ENCODE results near the gene CCSER1.

Gene CCSER1

DNA sequence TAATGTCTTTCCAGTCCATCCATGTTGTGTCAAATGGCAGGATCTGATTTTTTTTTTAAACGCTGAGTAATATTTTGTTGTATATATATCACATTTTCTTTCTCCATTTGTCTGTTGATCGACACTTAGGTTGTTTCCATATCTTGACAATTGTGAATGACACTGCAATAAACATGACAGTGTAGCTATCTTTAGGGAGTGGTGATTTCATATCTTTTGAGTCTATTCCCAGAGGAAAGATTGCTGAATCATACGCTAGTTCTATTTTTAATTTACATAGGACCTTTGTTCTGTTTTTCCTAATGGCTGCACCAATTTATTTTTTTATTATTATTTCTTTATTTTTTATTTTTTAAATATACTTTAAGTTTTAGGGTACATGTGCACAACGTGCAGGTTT lies 470.7 kb downstream of the CCSER1 start:
- no peak overlapping the region for H2BK5ac ChIP-seq (ENCODE audit: low read length)
- no peak overlapping the region for H3K14ac ChIP-seq (ENCODE audit: low read length)
- no peaks in the 10 kb centered on the region for H3K9me3 ChIP-seq (replicated peaks in 1 of 2; ENCODE audit: control insufficient read depth in 2 of 2, insufficient read depth in 1 of 2, low read depth in 1 of 2, low read length in 2 of 2)
- no peak overlapping the region for H3K9ac ChIP-seq (ENCODE audit: low read depth, low read length, poor library complexity)
- H2BK120ac ChIP-seq (ENCODE audit: low read depth, low read length) = no peak overlapping the region
- no peak overlapping the region for H3K23ac ChIP-seq (ENCODE audit: low read depth, low read length, poor library complexity)
- no CpG with 5 or more reads among the region's 4 CpGs for WGBS, 2 donors (ENCODE audit: extremely low coverage in 2 of 2, insufficient read length in 2 of 2, insufficient replicate concordance in 1 of 2)
- H3K79me1 ChIP-seq (ENCODE audit: low read depth, low read length) = no peaks in the 10 kb centered on the region
- no peak overlapping the region for H2BK12ac ChIP-seq (ENCODE audit: low read length)
- H3K4ac ChIP-seq (ENCODE audit: low read length) = no peak overlapping the region
- no peak overlapping the region for H2BK15ac ChIP-seq (ENCODE audit: low read length)
- H3K27me3 ChIP-seq (ENCODE audit: control insufficient read depth in 3 of 3, insufficient read depth in 3 of 3, low read depth in 1 of 3, low read length in 3 of 3) = no peaks in the 10 kb centered on the region
- H3K4me3 ChIP-seq (ENCODE audit: low read length in 2 of 2) = no peak overlapping the region
- DNase-seq (ENCODE audit: low spot score) = no peak
- H3K4me2 ChIP-seq (ENCODE audit: insufficient read depth, low read length, poor library complexity, severe bottlenecking) = no peak overlapping the region
- H2AFZ ChIP-seq (ENCODE audit: low read length) = no peak overlapping the region
- H3K36me3 ChIP-seq (replicated peaks in 1 of 2; ENCODE audit: control insufficient read depth in 2 of 2, insufficient read depth in 2 of 2, low read length in 2 of 2) = no peaks in the 10 kb centered on the region
- H3K18ac ChIP-seq (ENCODE audit: low read length) = no peak overlapping the region
- H4K91ac ChIP-seq (ENCODE audit: low read depth, low read length, poor library complexity) = no peak overlapping the region
- H4K8ac ChIP-seq (ENCODE audit: low read depth, low read length) = no peak overlapping the region
- H2AK5ac ChIP-seq (ENCODE audit: low read depth, low read length) = no peak overlapping the region
- H3K4me1 ChIP-seq (ENCODE audit: control insufficient read depth in 2 of 2, insufficient read depth in 1 of 2, low read depth in 1 of 2, low read length in 2 of 2) = peaks cover 0 to 2% of the 10 kb centered on the region in 2 donors
- no peak overlapping the region for H3K27ac ChIP-seq (replicated peaks; ENCODE audit: low read length)

GRCh38 chr4:90598741-90599140 lies 471.5 kb downstream of the CCSER1 start:
- Histone ChIP-seq H3K14ac (ENCODE audit: low read length) (no peak overlapping the region), H2BK15ac (ENCODE audit: low read length) (no peak overlapping the region), H2BK12ac (ENCODE audit: low read length) (no peak overlapping the region), H2BK5ac (ENCODE audit: low read length) (no peak overlapping the region), H2BK120ac (ENCODE audit: low read depth, low read length) (no peak overlapping the region), H3K27me3 (ENCODE audit: control insufficient read depth in 3 of 3, insufficient read depth in 3 of 3, low read depth in 1 of 3, low read length in 3 of 3) (no peaks in the 10 kb centered on the region), H3K9ac (ENCODE audit: low read depth, low read length, poor library complexity) (no peak overlapping the region), H3K36me3 (replicated peaks in 1 of 2; ENCODE audit: control insufficient read depth in 2 of 2, insufficient read depth in 2 of 2, low read length in 2 of 2) (no peaks in the 10 kb centered on the region), H3K4me1 (ENCODE audit: control insufficient read depth in 2 of 2, insufficient read depth in 1 of 2, low read depth in 1 of 2, low read length in 2 of 2) (peaks cover 0 to 2% of the 10 kb centered on the region in 2 donors), H3K27ac (replicated peaks; ENCODE audit: low read length) (no peak overlapping the region), H4K8ac (ENCODE audit: low read depth, low read length) (no peak overlapping the region), H2AFZ (ENCODE audit: low read length) (no peak overlapping the region), H3K18ac (ENCODE audit: low read length) (peak overlapping the region; percentile 29), H3K79me1 (ENCODE audit: low read depth, low read length) (no peaks in the 10 kb centered on the region), H2AK5ac (ENCODE audit: low read depth, low read length) (no peak overlapping the region), H4K91ac (ENCODE audit: low read depth, low read length, poor library complexity) (peak overlapping the region; percentile 64), H3K23ac (ENCODE audit: low read depth, low read length, poor library complexity) (no peak overlapping the region), H3K9me3 (replicated peaks in 1 of 2; ENCODE audit: control insufficient read depth in 2 of 2, insufficient read depth in 1 of 2, low read depth in 1 of 2, low read length in 2 of 2) (no peaks in the 10 kb centered on the region), H3K4me3 (ENCODE audit: low read length in 2 of 2) (no peak overlapping the region), H3K4me2 (ENCODE audit: insufficient read depth, low read length, poor library complexity, severe bottlenecking) (no peak overlapping the region), H3K4ac (ENCODE audit: low read length) (no peak overlapping the region)
- WGBS, 2 donors (ENCODE audit: extremely low coverage in 2 of 2, insufficient read length in 2 of 2, insufficient replicate concordance in 1 of 2) = no CpG with 5 or more reads among the region's 2 CpGs
- DNase-seq (ENCODE audit: low spot score) = no peak

DNA sequence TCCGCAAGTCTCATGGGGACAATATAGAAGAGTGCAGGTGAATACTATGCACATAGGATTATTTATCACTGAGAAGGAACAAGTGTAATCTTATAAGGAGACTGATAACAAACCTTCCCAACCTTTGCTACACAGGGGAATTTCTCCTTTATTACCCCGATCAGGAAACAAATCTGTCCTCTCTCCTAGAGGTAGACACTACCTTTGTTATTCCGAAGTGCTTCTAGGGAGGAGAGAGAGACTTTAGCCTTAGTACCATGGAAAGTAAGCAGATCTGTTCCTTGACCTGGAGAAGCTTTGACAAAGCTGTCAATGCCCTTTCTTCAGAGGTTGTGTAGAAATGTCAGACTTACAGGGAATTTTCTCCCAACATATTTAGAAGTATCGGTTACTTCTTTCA lies 475.5 kb downstream of the CCSER1 start:
- Histone ChIP-seq H3K9me3 (replicated peaks in 1 of 2; ENCODE audit: control insufficient read depth in 2 of 2, insufficient read depth in 1 of 2, low read depth in 1 of 2, low read length in 2 of 2) (no peaks in the 10 kb centered on the region), H3K79me1 (ENCODE audit: low read depth, low read length) (no peaks in the 10 kb centered on the region), H3K27ac (replicated peaks; ENCODE audit: low read length) (no peak overlapping the region), H3K36me3 (replicated peaks in 1 of 2; ENCODE audit: control insufficient read depth in 2 of 2, insufficient read depth in 2 of 2, low read length in 2 of 2) (no peaks in the 10 kb centered on the region), H2BK12ac (ENCODE audit: low read length) (no peak overlapping the region), H4K8ac (ENCODE audit: low read depth, low read length) (no peak overlapping the region), H3K4me3 (ENCODE audit: low read length in 2 of 2) (no peak overlapping the region), H3K14ac (ENCODE audit: low read length) (no peak overlapping the region), H3K27me3 (ENCODE audit: control insufficient read depth in 3 of 3, insufficient read depth in 3 of 3, low read depth in 1 of 3, low read length in 3 of 3) (no peaks in the 10 kb centered on the region), H2AK5ac (ENCODE audit: low read depth, low read length) (no peak overlapping the region), H3K18ac (ENCODE audit: low read length) (no peak overlapping the region), H2BK15ac (ENCODE audit: low read length) (no peak overlapping the region), H4K91ac (ENCODE audit: low read depth, low read length, poor library complexity) (no peak overlapping the region), H3K4ac (ENCODE audit: low read length) (no peak overlapping the region), H3K23ac (ENCODE audit: low read depth, low read length, poor library complexity) (no peak overlapping the region), H3K4me1 (ENCODE audit: control insufficient read depth in 2 of 2, insufficient read depth in 1 of 2, low read depth in 1 of 2, low read length in 2 of 2) (peaks cover 0 to 2% of the 10 kb centered on the region in 2 donors), H2BK120ac (ENCODE audit: low read depth, low read length) (no peak overlapping the region), H3K4me2 (ENCODE audit: insufficient read depth, low read length, poor library complexity, severe bottlenecking) (no peak overlapping the region), H2BK5ac (ENCODE audit: low read length) (no peak overlapping the region), H3K9ac (ENCODE audit: low read depth, low read length, poor library complexity) (no peak overlapping the region), H2AFZ (ENCODE audit: low read length) (no peak overlapping the region)
- no peak for DNase-seq (ENCODE audit: low spot score)
- WGBS, 2 donors (ENCODE audit: extremely low coverage in 2 of 2, insufficient read length in 2 of 2, insufficient replicate concordance in 1 of 2) = no CpG with 5 or more reads among the region's 4 CpGs

GRCh38 chr4:90603540-90603939 lies 476.3 kb downstream of the CCSER1 start:
- H2BK15ac ChIP-seq (ENCODE audit: low read length) = no peak overlapping the region
- no peak overlapping the region for H3K27ac ChIP-seq (replicated peaks; ENCODE audit: low read length)
- H2BK120ac ChIP-seq (ENCODE audit: low read depth, low read length) = no peak overlapping the region
- peaks cover 0 to 2% of the 10 kb centered on the region in 2 donors for H3K4me1 ChIP-seq (ENCODE audit: control insufficient read depth in 2 of 2, insufficient read depth in 1 of 2, low read depth in 1 of 2, low read length in 2 of 2)
- no peak overlapping the region for H2BK5ac ChIP-seq (ENCODE audit: low read length)
- no peak overlapping the region for H3K23ac ChIP-seq (ENCODE audit: low read depth, low read length, poor library complexity)
- H3K9ac ChIP-seq (ENCODE audit: low read depth, low read length, poor library complexity) = no peak overlapping the region
- H3K4me3 ChIP-seq (ENCODE audit: low read length in 2 of 2) = no peak overlapping the region
- H2AK5ac ChIP-seq (ENCODE audit: low read depth, low read length) = no peak overlapping the region
- no peaks in the 10 kb centered on the region for H3K9me3 ChIP-seq (replicated peaks in 1 of 2; ENCODE audit: control insufficient read depth in 2 of 2, insufficient read depth in 1 of 2, low read depth in 1 of 2, low read length in 2 of 2)
- no peak overlapping the region for H3K18ac ChIP-seq (ENCODE audit: low read length)
- H2AFZ ChIP-seq (ENCODE audit: low read length) = no peak overlapping the region
- H3K27me3 ChIP-seq (ENCODE audit: control insufficient read depth in 3 of 3, insufficient read depth in 3 of 3, low read depth in 1 of 3, low read length in 3 of 3) = no peaks in the 10 kb centered on the region
- H3K14ac ChIP-seq (ENCODE audit: low read length) = no peak overlapping the region
- H3K4me2 ChIP-seq (ENCODE audit: insufficient read depth, low read length, poor library complexity, severe bottlenecking) = no peak overlapping the region
- no peak overlapping the region for H4K91ac ChIP-seq (ENCODE audit: low read depth, low read length, poor library complexity)
- no peak for DNase-seq (ENCODE audit: low spot score)
- H2BK12ac ChIP-seq (ENCODE audit: low read length) = no peak overlapping the region
- no peaks in the 10 kb centered on the region for H3K36me3 ChIP-seq (replicated peaks in 1 of 2; ENCODE audit: control insufficient read depth in 2 of 2, insufficient read depth in 2 of 2, low read length in 2 of 2)
- H4K8ac ChIP-seq (ENCODE audit: low read depth, low read length) = no peak overlapping the region
- H3K79me1 ChIP-seq (ENCODE audit: low read depth, low read length) = no peaks in the 10 kb centered on the region
- WGBS, 2 donors (ENCODE audit: extremely low coverage in 2 of 2, insufficient read length in 2 of 2, insufficient replicate concordance in 1 of 2) = no CpG with 5 or more reads among the region's 2 CpGs
- H3K4ac ChIP-seq (ENCODE audit: low read length) = no peak overlapping the region
